RWPE2 (cell line): Measurements from ENCODE around the gene NR0B1.
A peak's percentile ranks its signal among the peaks of the same experiment; 100 is the strongest.

ENCODE experiments used
- ATAC-seq: fragments of 200-7000 bp; cut with Tn5 transposase; 3 replicates; pipeline ENCODE4 v1.9.1; 2021; ENCODE audit warnings: low read depth
- DNase-seq: peaks from one replicate; pipeline ENCODE4 v3.0.0-alpha.2; 2020; ENCODE audit warnings: low spot score
- H3K27ac ChIP-seq: fragments of 450-650 bp; 2 replicates; pipeline ENCODE4 v1.5.1; 2017; ENCODE audit warnings: mild to moderate bottlenecking; ENCODE audit not compliant: poor library complexity, severe bottlenecking
- H3K27me3 ChIP-seq: fragments of 250-450 bp; sonication (Bioruptor Pico); 2 replicates; pipeline ENCODE4 v1.5.1; 2021; ENCODE audit warnings: mild to moderate bottlenecking, moderate library complexity; ENCODE audit not compliant: insufficient read depth, poor library complexity, severe bottlenecking
- H3K36me3 ChIP-seq: fragments of 250-450 bp; sonication (Bioruptor Pico); 2 replicates; pipeline ENCODE4 v1.5.1; 2020; ENCODE audit warnings: low read depth, mild to moderate bottlenecking, moderate library complexity
- H3K4me1 ChIP-seq: fragments of 250-450 bp; sonication (Bioruptor Pico); 2 replicates; pipeline ENCODE4 v1.5.1; 2021; ENCODE audit warnings: mild to moderate bottlenecking, moderate library complexity; ENCODE audit not compliant: insufficient read depth, poor library complexity, severe bottlenecking
- H3K4me3 ChIP-seq: fragments of 250-450 bp; sonication (Bioruptor Pico); 2 replicates; pipeline ENCODE4 v1.5.1; 2021; ENCODE audit warnings: mild to moderate bottlenecking, moderate library complexity; ENCODE audit not compliant: severe bottlenecking
- H3K9me3 ChIP-seq: fragments of 250-450 bp; sonication (Bioruptor Pico); 2 replicates; pipeline ENCODE4 v1.5.1; 2021; ENCODE audit warnings: mild to moderate bottlenecking, moderate library complexity; ENCODE audit not compliant: severe bottlenecking
- CTCF ChIP-seq: fragments of 450-650 bp; IDR thresholded peaks from one replicate; pipeline ENCODE4 v1.5.1; 2017; ENCODE audit warnings: mild to moderate bottlenecking, moderate library complexity; ENCODE audit not compliant: poor library complexity, severe bottlenecking

The NR0B1 gene

GRCh38 chrX:30308263-30309138 lies 689 bp downstream of the NR0B1 start:
- H3K9me3 ChIP-seq: no peaks in the 10 kb centered on the region
- no peaks in the 10 kb centered on the region for H3K36me3 ChIP-seq
- no peaks in the 10 kb centered on the region for H3K4me1 ChIP-seq
- TF ChIP-seq CTCF: peak; percentile 13
- no peak overlapping the region for H3K4me3 ChIP-seq
- DNase-seq (no peak), ATAC-seq (peak; percentile 27)
- H3K27me3 ChIP-seq: peaks cover 23% of the 10 kb centered on the region
- no peak overlapping the region for H3K27ac ChIP-seq

GRCh38 chrX:30307466-30307865 lies 1.7 kb downstream of the NR0B1 start:
- no peak overlapping the region for H3K4me3 ChIP-seq
- H3K27me3 ChIP-seq: peaks cover 23% of the 10 kb centered on the region
- ATAC-seq: no peak

GRCh38 chrX:30304866-30305265 lies 4.3 kb downstream of the NR0B1 start:
- no peak for DNase-seq

More at GRCh38 chrX:30307466-30307865, 1.7 kb downstream of the NR0B1 start:
- TF ChIP-seq CTCF: no peak
- H3K9me3 ChIP-seq: no peaks in the 10 kb centered on the region
- H3K36me3 ChIP-seq: no peaks in the 10 kb centered on the region
- DNase-seq: no peak
- no peak overlapping the region for H3K27ac ChIP-seq
- H3K4me1 ChIP-seq: peaks cover under 1% of the 10 kb centered on the region

GRCh38 chrX:30302956-30303355 lies 6.2 kb downstream of the NR0B1 start:
- no peaks in the 10 kb centered on the region for H3K36me3 ChIP-seq
- peaks cover 4% of the 10 kb centered on the region for H3K4me1 ChIP-seq
- no peaks in the 10 kb centered on the region for H3K9me3 ChIP-seq
- no peak for TF ChIP-seq CTCF
- H3K4me3 ChIP-seq: no peak overlapping the region
- H3K27ac ChIP-seq: no peak overlapping the region
- peaks cover 4% of the 10 kb centered on the region for H3K27me3 ChIP-seq
- no peak for DNase-seq
- ATAC-seq: no peak

More at GRCh38 chrX:30304866-30305265, 4.3 kb downstream of the NR0B1 start:
- H3K4me1 ChIP-seq: peaks cover 4% of the 10 kb centered on the region
- H3K27me3 ChIP-seq: peaks cover 23% of the 10 kb centered on the region
- H3K36me3 ChIP-seq: no peaks in the 10 kb centered on the region
- no peaks in the 10 kb centered on the region for H3K9me3 ChIP-seq
- no peak for ATAC-seq
- H3K4me3 ChIP-seq: no peak overlapping the region
- no peak overlapping the region for H3K27ac ChIP-seq
- TF ChIP-seq CTCF: no peak

- DNase-seq: no peak
- Histone ChIP-seq H3K27me3 (no peaks in the 10 kb centered on the region), H3K27ac (no peak overlapping the region), H3K4me3 (no peak overlapping the region), H3K36me3 (no peaks in the 10 kb centered on the region), H3K9me3 (no peaks in the 10 kb centered on the region), H3K4me1 (peaks cover 4% of the 10 kb centered on the region)
- no peak for TF ChIP-seq CTCF
- ATAC-seq: peak; percentile 77
Measured at GRCh38 chrX:30301963-30302362, 7.2 kb downstream of the NR0B1 start.
